ENCODE measurements around the gene RAB6A.
"Not testable (repeated sequence)": the region's sequence is repeated elsewhere in the genome, so short reads cannot be mapped to it uniquely, and the experiment has no call there.

- not testable (repeated sequence) for TF ChIP-seq CBX2 (IDR thresholded peaks at IDR 0.05; ENCODE audit: borderline replicate concordance, low read depth); EHMT2 (IDR thresholded peaks at IDR 0.05; ENCODE audit: low read depth); CTCF (IDR thresholded peaks at IDR 0.05); POLR2A (IDR thresholded peaks at IDR 0.05; ENCODE audit: low read length); E2F6 (IDR thresholded peaks at IDR 0.05; ENCODE audit: borderline replicate concordance, low read depth); SREBF2 (IDR thresholded peaks at IDR 0.05); FOSL2 (IDR thresholded peaks at IDR 0.05); FOSL2 (CRISPR knock-in tag; IDR thresholded peaks at IDR 0.05)
Measured at GRCh38 chr11:73735959-73736358, 24.9 kb downstream of the RAB6A start.
